ENCODE data around the gene FBXO33. TPM values are rescaled to one million over a fixed set of nuclear protein-coding genes. Genes with fewer than 3 reads are reported as not detected.

FBXO33 gene
- total RNA-seq, 1 experiment from 2014 or later, result 21.9 TPM

DNA sequence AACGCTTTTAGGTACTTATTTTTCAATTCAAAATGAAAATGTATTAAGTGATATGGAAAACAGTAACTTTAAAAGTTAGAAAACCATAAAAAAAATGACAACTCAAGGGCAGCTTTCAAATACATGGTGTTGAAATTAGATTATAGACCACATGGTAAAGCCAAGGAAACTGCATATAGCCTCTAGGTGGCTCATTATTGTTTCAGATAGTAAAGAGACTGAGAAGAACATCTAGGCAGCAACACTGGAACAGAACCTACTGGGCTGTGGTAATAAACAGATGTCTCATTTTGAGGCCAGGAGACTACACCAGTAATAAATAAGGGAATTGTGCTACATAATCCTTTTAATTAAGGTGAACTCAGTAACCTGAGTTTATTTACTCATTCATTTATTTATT is 13.0 kb downstream of the FBXO33 start:
- ATAC-seq (peak; percentile 59), DNase-seq (no peak)
- Histone ChIP-seq H3F3A (ENCODE audit: low read length, unreplicated experiment) (no peaks in the 10 kb centered on the region), H3K9me2 (replicated peaks; ENCODE audit: low read length) (no peaks in the 10 kb centered on the region), H2AFZ (ENCODE audit: low read length) (no peak overlapping the region), H4K20me1 (ENCODE audit: low read length) (no peaks in the 10 kb centered on the region), H3K27ac (ENCODE audit: low read length) (no peak overlapping the region), H3K9ac (ENCODE audit: low read length) (no peak overlapping the region), H3K4me2 (ENCODE audit: low read length) (no peak overlapping the region), H3K9me3 (ENCODE audit: low read length) (peaks cover 11% of the 10 kb centered on the region; the same call in 1 of the 2 replicates), H3K4me1 (ENCODE audit: insufficient read depth, low read length) (no peaks in the 10 kb centered on the region), H3K27me3 (ENCODE audit: low read length) (no peaks in the 10 kb centered on the region), H3K36me3 (ENCODE audit: low read depth, low read length) (peaks cover 13% of the 10 kb centered on the region; the same call in 1 of the 2 replicates), H3K79me2 (ENCODE audit: low read length) (no peaks in the 10 kb centered on the region), H3K4me3 (ENCODE audit: low read length) (no peak overlapping the region)
- TF ChIP-seq EZH2phosphoT487 (IDR thresholded peaks at IDR 0.05; ENCODE audit: borderline replicate concordance, low read length), result no peak
- TF ChIP-seq, protein P1, sequence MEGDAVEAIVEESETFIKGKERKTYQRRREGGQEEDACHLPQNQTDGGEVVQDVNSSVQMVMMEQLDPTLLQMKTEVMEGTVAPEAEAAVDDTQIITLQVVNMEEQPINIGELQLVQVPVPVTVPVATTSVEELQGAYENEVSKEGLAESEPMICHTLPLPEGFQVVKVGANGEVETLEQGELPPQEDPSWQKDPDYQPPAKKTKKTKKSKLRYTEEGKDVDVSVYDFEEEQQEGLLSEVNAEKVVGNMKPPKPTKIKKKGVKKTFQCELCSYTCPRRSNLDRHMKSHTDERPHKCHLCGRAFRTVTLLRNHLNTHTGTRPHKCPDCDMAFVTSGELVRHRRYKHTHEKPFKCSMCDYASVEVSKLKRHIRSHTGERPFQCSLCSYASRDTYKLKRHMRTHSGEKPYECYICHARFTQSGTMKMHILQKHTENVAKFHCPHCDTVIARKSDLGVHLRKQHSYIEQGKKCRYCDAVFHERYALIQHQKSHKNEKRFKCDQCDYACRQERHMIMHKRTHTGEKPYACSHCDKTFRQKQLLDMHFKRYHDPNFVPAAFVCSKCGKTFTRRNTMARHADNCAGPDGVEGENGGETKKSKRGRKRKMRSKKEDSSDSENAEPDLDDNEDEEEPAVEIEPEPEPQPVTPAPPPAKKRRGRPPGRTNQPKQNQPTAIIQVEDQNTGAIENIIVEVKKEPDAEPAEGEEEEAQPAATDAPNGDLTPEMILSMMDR (conservative IDR thresholded peaks at IDR 0.05; ENCODE audit: low read depth, low read length), result peak; percentile 48
- no peak for TF ChIP-seq EZH2 (IDR thresholded peaks at IDR 0.05; ENCODE audit: low read length, unreplicated experiment)
- intact Hi-C loops (cut with micrococcal nuclease), result no loop called here
- BruUV-seq (replicated peaks), result no TSS peak
- ChIA-PET CTCF (interaction anchor here (0.6 kb wide), 1 partner anchor 61 kb away, joined by 3 read pairs; no protein-coding TSS in a partner anchor), POLR2A (ENCODE audit: unreplicated experiment) (no interaction called here)

DNA sequence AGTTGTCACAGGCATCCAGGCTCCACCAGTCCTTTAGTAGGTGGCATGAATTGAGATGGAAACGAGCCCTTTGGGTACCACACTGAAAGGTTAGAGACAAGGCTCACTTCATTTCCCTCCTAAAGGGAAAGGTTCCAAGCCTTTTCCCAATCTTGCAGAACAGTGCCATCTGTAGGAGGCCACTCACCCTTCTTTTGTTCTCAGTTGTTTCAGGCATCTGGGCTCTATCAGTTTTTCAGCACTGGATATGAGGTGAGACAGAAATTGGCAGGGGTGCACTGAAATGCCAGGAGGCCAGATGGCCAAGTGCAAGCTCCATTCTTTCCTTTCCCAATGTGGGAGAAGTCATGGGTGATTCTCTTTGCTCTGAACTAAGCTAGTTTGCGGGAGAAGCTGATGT is 15.2 kb downstream of the FBXO33 start:
- no TSS peak for BruUV-seq (replicated peaks)
- Histone ChIP-seq H3K4me3 (ENCODE audit: low read length) (no peak overlapping the region), H3K9me3 (ENCODE audit: low read length) (peaks cover 11% of the 10 kb centered on the region; the same call in 1 of the 2 replicates), H3K9me2 (replicated peaks; ENCODE audit: low read length) (no peaks in the 10 kb centered on the region), H3K27ac (ENCODE audit: low read length) (no peak overlapping the region), H4K20me1 (ENCODE audit: low read length) (no peaks in the 10 kb centered on the region), H3K4me1 (ENCODE audit: insufficient read depth, low read length) (no peaks in the 10 kb centered on the region), H2AFZ (ENCODE audit: low read length) (no peak overlapping the region), H3K4me2 (ENCODE audit: low read length) (no peak overlapping the region), H3F3A (ENCODE audit: low read length, unreplicated experiment) (no peaks in the 10 kb centered on the region), H3K27me3 (ENCODE audit: low read length) (no peaks in the 10 kb centered on the region), H3K9ac (ENCODE audit: low read length) (no peak overlapping the region), H3K79me2 (ENCODE audit: low read length) (no peaks in the 10 kb centered on the region), H3K36me3 (ENCODE audit: low read depth, low read length) (peaks cover 13% of the 10 kb centered on the region; the same call in 1 of the 2 replicates)
- intact Hi-C loops (cut with micrococcal nuclease), result no loop called here
- POLR2A ChIA-PET (ENCODE audit: unreplicated experiment), result no interaction called here
- TF ChIP-seq, protein P1 (conservative IDR thresholded peaks at IDR 0.05; ENCODE audit: low read depth, low read length), result peak; percentile 55
- no peak for TF ChIP-seq EZH2phosphoT487 (IDR thresholded peaks at IDR 0.05; ENCODE audit: borderline replicate concordance, low read length)
- peak; percentile 39 for DNase-seq
- no peak for ATAC-seq
- CTCF ChIA-PET, result no interaction called here

DNA sequence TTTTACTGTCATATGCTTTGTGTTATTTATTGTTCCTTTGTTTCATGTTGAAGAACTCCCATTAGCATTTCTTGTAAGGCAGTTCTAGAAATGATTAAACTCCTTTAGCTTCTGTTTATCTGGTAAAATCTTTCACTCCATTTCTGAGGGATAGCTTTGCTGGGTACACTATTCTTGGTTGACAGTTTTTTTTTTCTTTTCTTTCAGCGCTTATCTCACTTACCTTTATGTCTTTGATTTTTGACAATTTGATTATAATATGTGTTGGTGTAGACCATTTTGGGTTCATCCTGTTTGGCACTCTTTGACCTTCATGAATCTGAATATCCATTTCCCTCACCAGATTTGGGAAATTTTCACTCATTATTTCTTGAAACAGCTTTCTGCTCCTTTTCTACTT is 16.2 kb downstream of the FBXO33 start:
- no peak overlapping the region for H2AFZ ChIP-seq (ENCODE audit: low read length)
- intact Hi-C loops (cut with micrococcal nuclease), result no loop called here
- no peaks in the 10 kb centered on the region for H3K4me1 ChIP-seq (ENCODE audit: insufficient read depth, low read length)
- H3K36me3 ChIP-seq (ENCODE audit: low read depth, low read length), result peaks cover 13% of the 10 kb centered on the region; the same call in 1 of the 2 replicates
- CTCF ChIA-PET, result no interaction called here
- no peaks in the 10 kb centered on the region for H3K9me2 ChIP-seq (replicated peaks; ENCODE audit: low read length)
- no peak for TF ChIP-seq EZH2 (IDR thresholded peaks at IDR 0.05; ENCODE audit: low read length, unreplicated experiment)
- TF ChIP-seq, protein P1 (conservative IDR thresholded peaks at IDR 0.05; ENCODE audit: low read depth, low read length), result no peak
- H3K27ac ChIP-seq (ENCODE audit: low read length), result no peak overlapping the region
- POLR2A ChIA-PET (ENCODE audit: unreplicated experiment), result no interaction called here
- peaks cover 11% of the 10 kb centered on the region; the same call in 1 of the 2 replicates for H3K9me3 ChIP-seq (ENCODE audit: low read length)
- H3K4me3 ChIP-seq (ENCODE audit: low read length), result no peak overlapping the region
- no peaks in the 10 kb centered on the region for H3F3A ChIP-seq (ENCODE audit: low read length, unreplicated experiment)
- no peak overlapping the region for H3K4me2 ChIP-seq (ENCODE audit: low read length)
- BruUV-seq (replicated peaks), result no TSS peak
- H3K79me2 ChIP-seq (ENCODE audit: low read length), result no peaks in the 10 kb centered on the region
- no peaks in the 10 kb centered on the region for H4K20me1 ChIP-seq (ENCODE audit: low read length)
- ATAC-seq (no peak), DNase-seq (no peak)
- H3K9ac ChIP-seq (ENCODE audit: low read length), result no peak overlapping the region
- no peaks in the 10 kb centered on the region for H3K27me3 ChIP-seq (ENCODE audit: low read length)

All from PC-3 (cell line).